GM18508 (cell line): ENCODE results near the gene PPP4R1.
"Not testable (repeated sequence)": the region's sequence is repeated elsewhere in the genome, so short reads cannot be mapped to it uniquely, and the experiment has no call there.

Experiments
- ATAC-seq: cut with Tn5 transposase; IDR thresholded peaks from one replicate; pipeline ENCODE4 v1.9.1; 2021; ENCODE audit warnings: moderate number of reproducible peaks; ENCODE audit not compliant: insufficient read depth, unreplicated experiment

Gene PPP4R1, protein sequence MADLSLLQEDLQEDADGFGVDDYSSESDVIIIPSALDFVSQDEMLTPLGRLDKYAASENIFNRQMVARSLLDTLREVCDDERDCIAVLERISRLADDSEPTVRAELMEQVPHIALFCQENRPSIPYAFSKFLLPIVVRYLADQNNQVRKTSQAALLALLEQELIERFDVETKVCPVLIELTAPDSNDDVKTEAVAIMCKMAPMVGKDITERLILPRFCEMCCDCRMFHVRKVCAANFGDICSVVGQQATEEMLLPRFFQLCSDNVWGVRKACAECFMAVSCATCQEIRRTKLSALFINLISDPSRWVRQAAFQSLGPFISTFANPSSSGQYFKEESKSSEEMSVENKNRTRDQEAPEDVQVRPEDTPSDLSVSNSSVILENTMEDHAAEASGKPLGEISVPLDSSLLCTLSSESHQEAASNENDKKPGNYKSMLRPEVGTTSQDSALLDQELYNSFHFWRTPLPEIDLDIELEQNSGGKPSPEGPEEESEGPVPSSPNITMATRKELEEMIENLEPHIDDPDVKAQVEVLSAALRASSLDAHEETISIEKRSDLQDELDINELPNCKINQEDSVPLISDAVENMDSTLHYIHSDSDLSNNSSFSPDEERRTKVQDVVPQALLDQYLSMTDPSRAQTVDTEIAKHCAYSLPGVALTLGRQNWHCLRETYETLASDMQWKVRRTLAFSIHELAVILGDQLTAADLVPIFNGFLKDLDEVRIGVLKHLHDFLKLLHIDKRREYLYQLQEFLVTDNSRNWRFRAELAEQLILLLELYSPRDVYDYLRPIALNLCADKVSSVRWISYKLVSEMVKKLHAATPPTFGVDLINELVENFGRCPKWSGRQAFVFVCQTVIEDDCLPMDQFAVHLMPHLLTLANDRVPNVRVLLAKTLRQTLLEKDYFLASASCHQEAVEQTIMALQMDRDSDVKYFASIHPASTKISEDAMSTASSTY

DNA sequence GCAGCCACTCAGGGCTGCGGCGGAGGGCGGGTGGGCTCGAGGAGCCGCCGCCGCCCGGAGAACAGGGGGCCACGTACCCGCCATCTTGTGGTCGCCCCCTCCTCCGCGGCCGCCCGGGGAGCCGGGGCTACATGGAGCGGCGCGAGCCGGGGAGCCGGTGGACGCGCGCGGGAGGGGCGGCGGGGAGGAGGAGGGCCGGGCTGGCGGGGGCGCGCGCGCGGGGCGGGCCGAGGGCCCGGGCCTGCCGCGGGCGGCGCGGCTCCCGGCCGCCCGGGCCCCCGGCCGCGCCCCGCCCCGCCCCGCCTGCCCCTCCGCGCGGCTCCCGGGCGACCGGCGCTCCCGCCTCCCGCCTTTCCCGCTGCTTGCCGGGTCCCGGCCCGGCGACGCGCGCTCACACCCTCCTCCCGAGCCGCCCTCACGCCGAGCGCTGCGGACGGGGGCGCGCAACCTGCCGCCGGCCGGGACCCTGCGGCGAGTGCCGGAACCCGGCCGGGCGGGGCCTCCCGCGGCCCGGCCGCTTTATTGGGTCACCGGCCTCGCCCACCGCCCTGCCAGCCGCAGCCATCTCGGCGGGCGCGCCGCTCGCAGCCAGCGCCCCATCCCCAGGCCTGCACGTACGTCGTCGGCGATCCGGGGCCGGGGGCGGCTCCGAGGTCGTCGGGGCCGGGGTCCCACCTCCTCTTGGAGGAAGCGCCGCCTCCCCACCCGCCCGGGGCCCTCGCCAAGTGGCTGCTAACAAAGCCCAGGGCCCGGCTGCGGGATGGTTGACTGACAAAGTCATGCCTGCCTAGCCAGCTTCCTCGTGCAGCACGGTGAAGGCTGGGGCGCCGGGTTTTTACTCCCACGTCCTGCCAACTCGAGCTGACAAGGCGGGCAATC lies at the start of gene PPP4R1:
TSS of gene PPP4R1 (minus strand) at position 159 of the 879 bp plus-strand sequence. CDS start at position 84, 75 bp downstream.
- ATAC-seq, result no peak

DNA sequence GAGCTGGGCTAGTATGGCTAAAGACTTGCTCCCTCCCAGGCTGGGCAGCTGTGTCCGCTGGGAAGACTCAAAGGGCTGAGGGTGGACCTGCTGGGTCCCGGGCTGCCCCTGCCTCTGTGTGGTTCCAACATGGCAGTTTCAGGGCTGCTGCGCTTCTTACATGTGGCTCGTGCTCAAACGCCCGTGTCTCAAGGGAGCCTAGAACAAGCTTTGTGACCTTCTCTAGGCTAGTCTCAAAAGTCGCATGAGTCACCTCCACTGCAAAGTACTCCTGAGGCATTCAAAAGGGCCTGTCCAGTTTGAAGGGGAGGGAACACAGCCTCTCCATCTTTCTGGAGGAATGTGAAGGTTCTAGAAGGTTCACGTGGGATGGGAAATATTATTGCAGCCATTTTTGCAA lies 49.0 kb upstream of the PPP4R1 start:
- no peak for ATAC-seq

DNA sequence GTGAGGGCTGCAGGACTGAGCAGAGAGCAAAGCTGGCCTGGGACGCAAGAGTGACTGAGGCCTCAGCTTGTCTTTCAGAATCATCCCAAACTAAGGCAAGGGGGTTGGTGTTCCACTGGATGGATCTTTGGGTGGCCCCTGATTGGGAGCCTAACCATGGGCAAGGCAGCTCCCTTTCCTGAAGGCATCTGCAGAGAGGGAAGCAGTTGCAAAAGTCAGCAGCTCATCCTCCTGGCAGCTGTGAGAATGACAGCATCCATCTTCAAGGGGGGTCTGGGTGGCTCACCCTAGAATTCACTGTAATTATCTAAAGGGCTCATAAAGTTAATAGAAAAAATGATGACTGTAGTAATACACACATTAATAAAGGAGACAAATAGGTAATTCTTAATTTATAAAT lies 47.2 kb upstream of the PPP4R1 start:
- ATAC-seq, result no peak

DNA sequence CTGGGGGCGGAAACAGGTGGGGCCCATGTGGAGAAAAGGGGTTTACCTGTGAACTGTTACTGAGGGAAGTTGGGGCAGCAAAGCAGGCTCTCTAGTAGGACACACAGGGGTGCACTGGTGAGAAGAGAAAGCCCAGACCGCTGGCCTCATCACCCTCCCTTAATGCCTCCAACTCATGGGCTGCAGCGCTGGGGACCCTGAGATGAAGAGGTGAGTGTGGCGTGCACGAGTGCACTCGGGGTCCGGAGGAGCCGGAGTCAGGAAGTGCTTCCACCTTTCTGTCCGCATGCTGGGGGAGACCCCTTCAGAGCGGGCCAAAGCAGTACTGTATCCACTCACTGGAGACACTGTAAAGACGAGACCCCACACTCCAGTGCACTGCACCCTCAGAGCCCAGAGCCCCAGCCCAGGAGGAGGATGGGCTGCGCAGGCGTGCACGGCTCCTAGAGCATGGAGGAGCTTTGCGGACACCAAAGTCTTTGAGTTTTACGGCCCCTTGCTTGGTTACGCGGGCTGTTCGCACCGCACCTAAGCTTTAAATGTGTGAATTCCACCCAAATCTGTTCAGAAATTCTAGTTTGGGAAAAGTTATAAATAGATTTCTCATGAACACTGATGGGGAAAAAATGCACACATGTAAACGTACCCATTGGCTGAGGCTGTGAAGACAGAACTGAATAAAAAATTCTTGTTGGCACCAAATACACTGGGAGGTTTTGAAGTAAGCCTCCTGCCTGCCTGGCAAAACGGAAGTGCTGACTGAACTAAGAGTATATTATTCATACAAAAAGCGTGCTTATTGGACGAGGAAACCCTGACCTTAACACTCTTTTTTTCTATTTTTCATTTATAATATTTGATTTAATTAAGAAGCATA lies 45.4 kb upstream of the PPP4R1 start:
- ATAC-seq, result no peak

DNA sequence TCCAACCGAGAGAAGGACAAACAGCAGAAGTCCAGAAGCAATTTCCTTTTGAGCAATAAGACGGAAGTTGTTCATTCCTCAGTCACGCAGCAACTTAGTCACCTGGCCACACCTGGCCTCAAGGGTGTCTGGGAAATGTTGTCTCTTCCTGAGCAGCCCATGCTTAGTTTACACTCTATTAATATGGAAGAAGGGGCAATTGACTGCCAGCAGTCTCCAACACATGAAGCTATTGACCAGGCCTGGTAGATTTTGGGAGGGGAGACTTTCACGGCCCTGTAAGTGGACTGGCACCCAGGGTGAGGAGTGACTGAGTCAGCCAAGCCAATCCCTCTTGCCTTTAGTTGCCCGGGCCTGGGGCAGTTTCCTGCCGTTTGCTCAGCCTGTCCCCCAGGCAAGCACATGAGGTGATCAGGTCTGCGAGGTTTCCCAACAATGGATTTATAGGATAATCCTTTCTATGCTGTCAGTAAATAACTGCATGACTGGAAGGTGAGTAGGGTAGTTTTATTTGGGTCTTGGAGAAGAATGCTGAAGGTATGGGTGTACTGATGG lies 43.8 kb upstream of the PPP4R1 start:
- no peak for ATAC-seq

DNA sequence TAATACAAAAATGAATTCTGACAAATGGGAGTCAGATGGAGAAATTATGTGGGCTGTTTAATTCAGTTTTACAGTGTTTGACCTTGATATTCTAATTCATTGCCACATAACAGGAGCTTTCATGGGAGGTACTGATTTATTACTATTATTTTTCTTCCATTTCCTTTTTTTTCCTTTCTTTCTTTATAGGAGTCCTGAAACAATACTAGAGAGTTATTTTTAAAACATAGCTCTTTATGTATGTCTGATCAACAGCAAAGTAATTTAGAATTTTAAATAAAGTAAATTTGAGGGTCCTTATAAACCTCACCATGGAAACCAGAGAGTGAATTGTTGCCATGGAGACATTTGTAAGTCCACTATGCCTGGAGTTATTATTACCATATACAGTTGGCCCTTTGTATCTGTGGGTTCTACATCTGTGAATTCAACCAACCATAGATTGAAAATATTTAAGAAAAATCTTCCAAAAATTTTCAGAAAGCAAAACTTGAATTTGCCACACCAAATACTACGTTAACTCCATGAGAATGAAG lies 40.9 kb upstream of the PPP4R1 start:
- no peak for ATAC-seq

DNA sequence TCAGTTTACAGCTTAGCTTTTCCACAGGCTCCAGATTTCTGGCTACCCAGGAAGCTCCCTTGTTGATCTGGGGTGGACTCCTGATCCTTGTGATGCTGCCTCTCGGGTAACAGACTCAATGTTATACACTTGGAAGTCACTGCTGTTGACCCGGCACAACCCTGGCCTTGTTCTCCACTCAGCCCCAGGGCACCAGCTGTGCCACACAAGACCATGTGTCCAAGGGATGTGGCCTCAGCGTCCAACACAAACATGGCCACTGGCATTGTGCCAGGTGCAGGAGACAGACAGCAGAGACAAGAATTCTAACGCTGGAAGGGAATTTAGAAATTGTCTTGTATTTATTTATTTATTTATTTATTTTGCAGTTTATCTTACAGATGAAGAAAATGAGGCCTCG lies 39.0 kb upstream of the PPP4R1 start:
- ATAC-seq, result no peak

DNA sequence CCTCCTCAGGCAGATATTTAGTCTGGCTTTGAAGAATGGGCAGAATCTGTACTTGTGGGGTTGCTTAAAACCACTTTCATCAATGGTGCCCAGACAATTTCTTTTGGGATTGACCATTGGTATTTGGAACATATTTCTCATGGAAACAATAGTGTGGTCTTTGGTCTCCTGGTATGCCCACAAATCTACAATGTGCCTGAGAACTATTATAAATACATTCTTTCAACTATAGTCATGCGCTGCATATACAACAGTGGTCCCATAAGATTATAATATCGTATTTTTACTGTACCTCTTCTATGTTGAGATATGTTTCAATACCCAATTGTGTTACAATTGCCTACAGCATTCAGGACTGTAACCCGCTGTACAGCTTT lies 34.8 kb upstream of the PPP4R1 start:
- ATAC-seq, result no peak

DNA sequence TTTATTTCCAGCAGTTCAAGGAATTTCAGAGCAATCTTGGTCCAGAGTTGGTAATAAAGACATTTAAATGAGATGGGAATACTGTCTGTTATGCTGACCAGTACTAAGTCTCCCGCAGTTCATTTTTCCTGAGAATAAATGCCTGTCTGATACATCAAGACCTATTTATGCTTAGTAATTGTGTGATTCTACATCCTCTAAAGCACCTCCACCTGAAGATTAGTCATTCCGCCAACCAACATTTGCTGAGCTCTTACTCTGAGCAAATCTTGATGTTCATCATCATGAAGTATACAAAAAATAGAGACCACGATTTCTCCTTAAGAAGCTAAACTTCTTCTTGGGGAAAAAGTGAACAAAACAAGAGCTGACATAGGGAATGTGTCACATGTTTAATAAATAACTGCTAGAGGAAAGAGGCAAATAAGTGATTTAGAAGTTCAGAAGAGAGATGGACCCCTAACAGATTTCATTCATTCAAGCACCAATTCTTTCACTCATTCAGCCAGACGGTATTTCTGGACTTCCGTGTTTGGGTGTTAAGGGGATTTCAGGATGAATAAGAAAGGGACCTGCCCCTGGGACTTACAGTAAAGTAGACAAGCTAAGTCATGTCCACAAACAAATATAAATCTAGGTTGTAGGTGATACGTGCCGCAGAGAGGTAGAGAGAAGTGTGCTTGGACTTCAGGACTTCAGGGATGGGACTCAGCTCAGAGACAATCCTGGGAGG lies 34.2 kb upstream of the PPP4R1 start:
- no peak for ATAC-seq

DNA sequence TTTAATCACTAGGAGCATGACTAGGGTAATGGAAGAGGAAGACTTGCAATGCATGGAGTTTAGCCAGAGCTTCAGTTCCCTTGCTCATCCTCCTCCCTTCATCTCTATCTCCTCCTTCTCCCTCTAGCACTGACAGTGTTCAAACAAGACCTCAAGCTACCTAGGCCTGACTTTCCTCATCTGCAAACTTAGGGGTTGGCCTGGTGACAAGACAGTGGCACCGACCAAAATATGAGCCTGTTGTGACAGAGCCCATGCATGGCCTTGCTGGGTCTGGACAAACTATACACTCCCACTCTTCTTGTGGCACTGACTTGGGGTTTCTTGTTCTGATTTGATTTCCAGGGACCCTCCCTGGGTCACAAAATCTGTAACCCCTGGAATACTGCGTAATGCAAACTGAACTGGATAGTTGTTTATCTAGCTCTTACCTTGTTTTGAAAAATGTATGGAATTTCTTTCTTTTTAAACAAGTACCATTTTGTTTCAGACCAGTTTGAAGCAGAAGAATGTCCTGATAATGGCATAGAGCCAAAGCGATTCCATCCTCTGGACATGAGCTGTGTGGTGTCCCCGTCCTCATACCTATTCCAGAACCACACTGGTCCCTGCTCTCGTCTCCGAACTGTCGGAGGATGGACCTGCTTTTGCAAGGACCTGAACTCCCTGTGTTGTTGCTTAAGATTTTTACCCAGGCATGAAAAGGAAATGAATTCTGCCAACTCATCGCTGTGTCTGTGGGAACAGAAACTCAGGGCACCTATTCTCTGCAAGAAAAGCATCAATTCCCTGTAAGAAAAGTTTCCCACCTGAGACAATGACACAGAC lies 33.4 kb upstream of the PPP4R1 start:
- ATAC-seq, result no peak

DNA sequence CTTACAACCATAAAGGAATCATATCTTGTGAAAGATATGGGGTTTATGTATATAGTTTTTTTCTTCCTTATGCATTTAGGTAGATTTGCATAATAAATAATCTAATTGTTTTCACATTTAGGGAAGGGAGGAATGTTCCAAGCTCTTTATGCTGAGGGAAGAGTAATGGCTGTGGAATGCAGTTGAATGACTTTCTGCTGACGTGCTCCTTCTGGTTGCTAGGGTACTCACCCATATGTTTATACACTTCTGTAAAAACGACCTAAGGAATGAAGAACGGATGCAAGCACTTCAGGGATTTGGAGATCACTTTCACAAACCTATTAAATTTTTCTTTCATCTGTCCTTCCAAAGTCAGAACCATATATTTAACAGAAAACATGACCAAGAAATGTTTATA lies 29.2 kb upstream of the PPP4R1 start:
- ATAC-seq, result no peak

DNA sequence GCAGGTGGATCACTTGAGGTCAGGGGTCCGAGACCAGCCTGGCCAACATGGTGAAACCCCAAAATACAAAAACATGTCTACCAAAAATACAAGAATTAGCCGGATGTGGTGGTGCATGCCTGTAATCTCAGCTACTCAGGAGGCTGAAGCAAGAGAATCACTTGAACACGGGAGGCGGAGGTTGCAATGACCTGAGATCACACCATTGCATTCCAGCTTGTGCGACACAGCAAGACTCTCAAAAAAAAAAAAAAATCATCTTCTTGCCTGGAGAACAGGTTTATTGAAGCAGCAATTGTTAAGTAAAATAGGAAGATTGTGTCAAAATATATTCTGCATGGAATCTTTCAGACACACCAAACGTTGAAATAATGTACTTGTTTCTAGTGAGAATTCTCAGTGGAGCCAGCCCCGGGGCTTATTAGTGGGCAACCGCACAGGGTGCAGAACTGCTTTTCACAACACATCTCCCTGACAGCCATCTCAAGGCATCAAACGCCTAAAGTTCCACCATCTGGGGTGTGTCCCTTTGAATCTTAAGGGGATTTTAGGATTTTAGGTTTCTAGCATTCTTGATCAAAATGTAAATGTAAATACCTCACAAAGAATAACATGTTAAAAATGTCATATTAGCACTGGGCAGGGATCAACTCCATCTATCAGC lies 28.6 kb upstream of the PPP4R1 start:
- ATAC-seq, result no peak

DNA sequence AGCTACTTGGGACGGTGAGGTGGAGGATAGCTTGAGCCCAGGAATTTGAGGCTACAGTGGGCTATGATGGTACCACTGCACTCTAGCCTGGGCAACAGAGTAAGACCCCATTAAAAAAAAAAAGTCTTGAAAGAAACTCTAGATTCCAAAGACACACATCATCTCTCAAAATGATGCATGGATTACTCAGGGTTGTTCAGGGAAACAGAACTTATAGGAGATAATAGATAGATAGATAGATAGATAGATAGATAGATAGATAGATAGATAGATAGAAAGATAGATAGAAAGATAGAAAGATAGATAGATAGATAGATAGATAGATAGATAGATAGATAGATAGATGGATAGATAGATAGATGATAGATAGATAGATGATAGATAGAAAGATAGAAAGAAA lies 26.7 kb upstream of the PPP4R1 start:
- ATAC-seq, result not testable (repeated sequence)

DNA sequence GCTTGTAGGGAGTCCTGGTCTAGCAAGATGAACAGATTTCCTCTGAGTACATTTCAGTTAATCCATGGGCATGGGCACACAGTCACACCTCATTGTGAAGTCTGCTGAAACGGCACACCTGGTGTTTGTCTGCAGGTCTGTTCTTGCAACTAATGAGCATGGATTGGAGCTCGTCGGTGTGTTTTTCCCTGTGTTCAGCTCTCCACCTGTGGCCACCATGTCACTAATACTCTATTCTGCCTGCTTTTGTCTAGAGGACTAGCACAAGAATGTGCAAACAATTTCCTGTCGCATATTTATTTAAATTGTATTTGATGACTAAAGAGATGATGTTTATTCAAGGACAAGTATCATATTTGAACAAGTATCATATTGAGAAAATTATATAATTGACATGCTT lies 24.5 kb upstream of the PPP4R1 start:
- no peak for ATAC-seq

DNA sequence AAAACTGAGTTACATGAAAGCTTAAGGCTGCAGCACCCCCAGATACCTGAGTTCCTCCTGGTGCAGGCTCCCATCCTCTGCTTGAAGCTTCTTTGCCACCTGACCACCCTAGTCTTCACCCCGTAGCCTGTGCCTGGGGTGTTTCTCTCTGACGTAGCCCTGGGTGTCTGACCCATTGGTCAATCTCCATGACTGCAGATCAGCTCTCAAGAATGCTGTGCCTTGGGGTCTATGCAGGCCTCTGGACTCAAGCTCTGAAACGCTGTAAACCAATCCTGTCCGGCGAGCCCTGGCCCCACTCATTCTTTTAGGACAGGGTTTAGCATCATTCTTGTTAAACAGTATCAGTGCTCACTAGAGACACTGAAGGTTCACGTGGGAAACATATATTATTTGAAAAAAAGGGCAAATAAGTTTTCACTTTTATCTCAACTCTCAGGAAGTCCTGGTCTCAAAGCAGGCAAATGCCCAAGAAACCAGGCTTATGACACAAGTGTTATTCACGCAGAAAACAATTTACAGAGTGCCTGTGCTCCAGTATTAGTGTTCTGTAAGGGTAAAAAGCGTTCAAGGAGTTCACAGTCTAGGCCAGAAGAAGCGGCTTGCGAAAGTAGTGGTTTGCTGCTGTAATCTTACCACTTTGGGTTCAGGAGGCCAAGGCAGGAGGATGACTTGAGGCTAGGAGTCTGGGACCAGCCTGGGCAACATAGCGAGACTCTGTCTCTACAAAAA lies 22.8 kb upstream of the PPP4R1 start:
- ATAC-seq, result no peak

DNA sequence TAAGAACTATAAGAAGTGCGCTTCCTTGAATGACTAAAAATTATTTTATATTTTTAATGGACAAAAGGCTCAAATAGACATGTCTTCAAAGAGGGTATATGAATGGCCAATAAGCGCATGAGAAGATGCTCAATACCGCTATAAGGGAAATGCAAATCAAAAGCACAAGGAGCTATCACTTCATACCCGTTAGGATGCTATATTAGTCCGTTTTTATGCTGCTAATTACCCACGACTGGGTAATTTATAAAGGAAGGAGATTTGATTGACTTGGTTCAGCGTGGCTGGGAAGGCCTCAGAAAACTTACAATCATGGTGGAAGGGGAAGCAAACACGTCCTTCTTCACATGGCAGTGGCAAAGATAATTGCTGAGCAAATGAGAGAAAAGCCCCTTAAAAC lies 20.5 kb upstream of the PPP4R1 start:
- no peak for ATAC-seq
